GM10248 (cell line): ENCODE results near the gene ANKRD18B.
A peak's percentile ranks its signal among the peaks of the same experiment; 100 is the strongest.
"Not testable (repeated sequence)": the region's sequence is repeated elsewhere in the genome, so short reads cannot be mapped to it uniquely, and the experiment has no call there.

Experiments used
- CTCF ChIA-PET: fragments of 300-600 bp; sonication (Branson Sonifier 250); formaldehyde crosslinking; extraction: SDS; loops from one replicate; lab custom pipeline; 2021; ENCODE audit warnings: antibody characterized with exemption; lab: Yijun Ruan, JAX
- POLR2A ChIA-PET: fragments of 350-650 bp; sonication (Branson Sonifier 250); formaldehyde crosslinking; extraction: SDS; loops from one replicate; lab custom pipeline; 2020; ENCODE audit warnings: antibody characterized with exemption; lab: Yijun Ruan, JAX
- DNase-seq: peaks from one replicate; pipeline ENCODE4 v3.0.0; 2012; ENCODE audit errors: extremely low spot score
- CTCF ChIP-seq: IDR thresholded peaks from 2 replicates; pipeline ENCODE4 v1.5.1; 2012; ENCODE audit warnings: mild to moderate bottlenecking, low read depth; ENCODE audit errors: extremely low read depth, missing control alignments, control extremely low read depth

Gene ANKRD18B

GRCh38 chr9:33517373-33517772 is 6.7 kb upstream of the ANKRD18B start:
- ChIA-PET CTCF (interaction anchor here (0.9 to 2.2 kb wide), 10 partner anchors 11 to 146 kb away, joined by 3 to 7 read pairs (median 3); partner anchors contain the start of genes AQP3 and NOL6), POLR2A (no interaction called here)
- TF ChIP-seq CTCF, result peak; percentile 35
- peak; percentile 21 for DNase-seq

- CTCF ChIA-PET, result interaction anchor here (1.2 to 2.2 kb wide), 7 partner anchors 12 to 115 kb away, joined by 3 to 7 read pairs (median 4); partner anchors contain the start of genes AQP3 and NOL6
- DNase-seq, POLR2A ChIA-PET: not testable (repeated sequence)
Measured at GRCh38 chr9:33517934-33518577, 6.0 kb upstream of the ANKRD18B start.

- DNase-seq, CTCF ChIA-PET, POLR2A ChIA-PET: not testable (repeated sequence)
Measured at GRCh38 chr9:33521861-33522260, 2.2 kb upstream of the ANKRD18B start.

GRCh38 chr9:33524306-33524947 is 376 bp downstream of the ANKRD18B start:
- ChIA-PET POLR2A (interaction anchor here (0.8 kb wide), 1 partner anchor 50 kb away, joined by 3 read pairs; no protein-coding TSS in a partner anchor), CTCF (interaction anchor here (1.0 to 1.3 kb wide), 2 partner anchors 58 to 79 kb away, joined by 3 to 7 read pairs; no protein-coding TSS in a partner anchor)
- no peak for TF ChIP-seq CTCF
- DNase-seq, result peak; percentile 9

- POLR2A ChIA-PET, DNase-seq, CTCF ChIA-PET: not testable (repeated sequence)
Measured at GRCh38 chr9:33528069-33528468, 4.0 kb downstream of the ANKRD18B start.

GRCh38 chr9:33533958-33534357 is 9.9 kb downstream of the ANKRD18B start:
- POLR2A ChIA-PET, CTCF ChIA-PET, DNase-seq: not testable (repeated sequence)

GRCh38 chr9:33535541-33535940 is 11.5 kb downstream of the ANKRD18B start:
- no peak for DNase-seq
- ChIA-PET CTCF (no interaction called here), POLR2A (no interaction called here)
- no peak for TF ChIP-seq CTCF

- CTCF ChIA-PET, POLR2A ChIA-PET, DNase-seq: not testable (repeated sequence)
Measured at GRCh38 chr9:33543463-33543862, 19.4 kb downstream of the ANKRD18B start.

- DNase-seq, CTCF ChIA-PET, POLR2A ChIA-PET: not testable (repeated sequence)
Measured at GRCh38 chr9:33545715-33546114, 21.7 kb downstream of the ANKRD18B start.

GRCh38 chr9:33548816-33549215 is 24.8 kb downstream of the ANKRD18B start:
- POLR2A ChIA-PET, DNase-seq, CTCF ChIA-PET: not testable (repeated sequence)

- CTCF ChIA-PET, result not testable (repeated sequence)
Measured at GRCh38 chr9:33549418-33549817, 25.4 kb downstream of the ANKRD18B start.

GRCh38 chr9:33551183-33551582 is 27.1 kb downstream of the ANKRD18B start:
- DNase-seq, CTCF ChIA-PET, POLR2A ChIA-PET: not testable (repeated sequence)

More at GRCh38 chr9:33549418-33549817, 25.4 kb downstream of the ANKRD18B start:
- POLR2A ChIA-PET, DNase-seq: not testable (repeated sequence)

- DNase-seq, POLR2A ChIA-PET, CTCF ChIA-PET: not testable (repeated sequence)
Measured at GRCh38 chr9:33552315-33552725, 28.3 kb downstream of the ANKRD18B start.

- CTCF ChIA-PET, DNase-seq, POLR2A ChIA-PET: not testable (repeated sequence)
Measured at GRCh38 chr9:33560217-33560616, 36.2 kb downstream of the ANKRD18B start.
